LHCN-M2 (cell line): ENCODE data around the gene PADI1. TPM values are rescaled to one million over a fixed set of nuclear protein-coding genes. Genes with fewer than 3 reads are reported as not detected.
A peak's percentile ranks its signal among the peaks of the same experiment; 100 is the strongest.

Source experiments
- DNase-seq: peaks from one replicate; pipeline ENCODE4 v3.0.0-alpha.2; 2012; ENCODE audit warnings: low read depth
- total RNA-seq: library from RNA; depleted of rRNA; stranded (reverse); fragments of >200 nt; gene quantifications from 2 replicates; pipeline ENCODE4 v1.2.3, GENCODE V29; 2014

The PADI1 gene
- total RNA-seq, 1 experiment from 2014 or later = 1.3 TPM

GRCh38 chr1:17272646-17273045, 67.7 kb downstream of the PADI1 start:
- DNase-seq = no peak

GRCh38 chr1:17273096-17273495, 68.2 kb downstream of the PADI1 start:
- DNase-seq = no peak

- DNase-seq = peak; percentile 45
Observed at GRCh38 chr1:17274186-17275170, 69.5 kb downstream of the PADI1 start.

- DNase-seq = peak; percentile 55
Observed at GRCh38 chr1:17276568-17276967, 71.6 kb downstream of the PADI1 start.

GRCh38 chr1:17277511-17278159, 72.7 kb downstream of the PADI1 start:
- DNase-seq = no peak

GRCh38 chr1:17278996-17279830, 74.3 kb downstream of the PADI1 start:
- DNase-seq = no peak

DNA sequence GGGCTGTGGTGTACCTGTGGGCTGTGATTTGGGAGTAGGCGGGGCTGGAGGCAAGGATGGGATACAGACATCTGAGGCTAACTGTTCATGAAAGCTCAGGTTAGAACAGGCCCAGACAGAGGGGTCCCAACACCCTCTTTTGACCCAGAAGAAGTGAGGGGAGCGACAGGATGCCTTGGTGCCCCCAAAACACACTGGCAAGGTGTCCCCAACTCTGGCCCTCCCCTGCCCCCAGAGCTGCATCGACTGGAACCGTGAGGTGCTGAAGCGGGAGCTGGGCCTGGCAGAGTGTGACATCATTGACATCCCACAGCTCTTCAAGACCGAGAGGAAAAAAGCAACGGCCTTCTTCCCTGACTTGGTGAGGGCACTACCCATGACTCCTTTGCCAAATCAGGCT, 75.5 kb downstream of the PADI1 start:
- DNase-seq = no peak

GRCh38 chr1:17280894-17281293, 76.0 kb downstream of the PADI1 start:
- no peak for DNase-seq

GRCh38 chr1:17281775-17282181, 76.8 kb downstream of the PADI1 start:
- DNase-seq = no peak

GRCh38 chr1:17282836-17283235, 77.9 kb downstream of the PADI1 start:
- no peak for DNase-seq

DNA sequence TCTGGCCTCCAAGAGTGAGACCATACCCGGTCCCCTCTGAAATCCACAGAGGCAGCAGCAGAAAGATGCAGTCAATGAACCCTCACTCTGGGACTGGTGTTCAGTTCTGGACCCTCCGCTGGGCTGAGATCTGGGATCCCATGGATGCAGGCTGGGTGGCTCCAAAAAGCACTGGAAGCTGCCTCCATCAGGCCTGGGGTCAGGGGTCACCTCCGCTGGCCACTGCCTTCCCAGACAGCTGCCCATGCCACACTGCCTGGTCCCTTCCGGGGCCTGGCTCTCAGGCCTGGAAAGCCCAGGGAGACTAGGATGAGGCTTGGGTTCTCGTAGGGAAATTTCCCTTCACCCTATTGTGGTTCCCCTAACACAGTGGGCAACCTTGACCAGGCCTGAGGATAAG, 81.7 kb downstream of the PADI1 start:
- DNase-seq = no peak

GRCh38 chr1:17287130-17287776, 82.3 kb downstream of the PADI1 start:
- peak; percentile 79 for DNase-seq

DNA sequence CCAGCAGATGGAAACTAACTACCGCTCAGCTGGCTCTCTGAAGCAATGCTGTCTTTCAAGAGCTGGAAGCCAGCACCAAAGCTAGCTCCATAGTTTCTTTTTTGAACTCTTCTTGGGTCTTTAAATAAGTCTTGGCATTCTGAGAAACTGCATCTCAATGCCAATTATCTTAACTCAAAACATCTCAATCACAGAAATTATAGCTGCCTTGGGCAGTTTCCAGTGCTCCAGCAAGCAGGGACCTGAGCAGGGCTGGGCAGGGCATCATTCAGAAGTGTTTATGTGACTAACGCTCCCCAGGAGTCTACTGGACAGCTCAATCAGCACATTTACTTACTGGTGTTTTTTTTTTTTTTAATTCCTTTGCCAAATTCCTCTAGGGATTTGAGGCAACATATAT, 84.8 kb downstream of the PADI1 start:
- no peak for DNase-seq

GRCh38 chr1:17290553-17290952, 85.6 kb downstream of the PADI1 start:
- no peak for DNase-seq

GRCh38 chr1:17292299-17293160, 87.6 kb downstream of the PADI1 start:
- DNase-seq = no peak

GRCh38 chr1:17293681-17294425, 88.9 kb downstream of the PADI1 start:
- DNase-seq = no peak

GRCh38 chr1:17295292-17295691, 90.4 kb downstream of the PADI1 start:
- no peak for DNase-seq
